ENCODE data around the gene OR10A6. TPM values are rescaled to one million over a fixed set of nuclear protein-coding genes. Genes with fewer than 3 reads are reported as not detected.

The OR10A6 gene
- total RNA-seq, 1 donor: under 0.01 TPM

- no peak for TF ChIP-seq CTCF (IDR thresholded peaks at IDR 0.05; ENCODE audit: insufficient read depth, low read depth, low read length)
- H3K4me3 ChIP-seq (ENCODE audit: low read depth, low read length): no peak overlapping the region
- DNase-seq (ENCODE audit: low read depth): no peak
Observed at GRCh38 chr11:7889985-7890384, 41.1 kb downstream of the OR10A6 start.

GRCh38 chr11:7882860-7883259 lies 48.2 kb downstream of the OR10A6 start:
- no peak for DNase-seq (ENCODE audit: low read depth)
- no peak overlapping the region for H3K4me3 ChIP-seq (ENCODE audit: low read depth, low read length)
- TF ChIP-seq CTCF (IDR thresholded peaks at IDR 0.05; ENCODE audit: insufficient read depth, low read depth, low read length): no peak

Small RNA genes lying within 50 kb of the gene (small RNA-seq; reads per million reads assigned to genes)
- gene COX6CP5: not detected
- not detected for gene RNU6-943P

Other genes with a start within 250 kb of the OR10A6 start
- under 0.01 and 0.64 TPM in 2 replicates for gene OVCH2, start 224.8 kb downstream of the OR10A6 start, total RNA-seq
- under 0.01 TPM in 1 of 2 replicates, not detected in the other for gene OR5P2, start 134.3 kb downstream of the OR10A6 start, total RNA-seq
- gene OR5P3, start 100.4 kb downstream of the OR10A6 start, total RNA-seq: 0.32 TPM in 1 of 2 replicates, not detected in the other
- gene OR10A3, start 10.4 kb upstream of the OR10A6 start, total RNA-seq: under 0.01 TPM in 1 of 2 replicates, not detected in the other
- gene NLRP10, start 34.2 kb upstream of the OR10A6 start, total RNA-seq: 3.9 and 9.1 TPM in 2 replicates
- 182 and 216 TPM in 2 replicates for gene EIF3F, start 56.1 kb upstream of the OR10A6 start, total RNA-seq
- gene TUB, start 149.9 kb upstream of the OR10A6 start, total RNA-seq: 1.9 and 5.2 TPM in 2 replicates
- gene RIC3, start 237.8 kb upstream of the OR10A6 start, total RNA-seq: under 0.01 TPM in 1 of 2 replicates, not detected in the other

All from fibroblast of villous mesenchyme (primary cell).